Psoas muscle (tissue), 8 donors: ENCODE results near the gene PTK6. TPM values are rescaled to one million over a fixed set of nuclear protein-coding genes. Genes with fewer than 3 reads are reported as not detected.

Experiments used
- ATAC-seq, 4 donors: fragments of 200-7000 bp; cut with Tn5 transposase; one replicate each; pipeline ENCODE4 v1.9.1; 2020; ENCODE audit warnings: moderate library complexity in 3 of 4, mild to moderate bottlenecking in 2 of 4
- DNase-seq, 2 donors: peaks; one replicate each; pipeline ENCODE4 v3.0.0-alpha.2; 2020
- H3K27ac ChIP-seq: fragments of 200-600 bp; one replicate; pipeline ENCODE4 v1.8.0; 2022
- H3K27me3 ChIP-seq, 3 donors: fragments of 200-600 bp in 1 of 3; one replicate each; pipeline versions ENCODE4 v1.6.1 to v1.8.0; 2013 to 2022; ENCODE audit warnings: low read length in 2 of 3, mild to moderate bottlenecking in 2 of 3, moderate library complexity in 1 of 3; ENCODE audit not compliant: insufficient read depth in 3 of 3
- H3K36me3 ChIP-seq, 2 donors: fragments of 200-600 bp in 1 of 2; one replicate each; pipeline versions ENCODE4 v1.6.1 to v1.8.0; 2013 to 2022; ENCODE audit warnings: low read depth in 1 of 2, mild to moderate bottlenecking in 1 of 2, moderate library complexity in 1 of 2; ENCODE audit not compliant: insufficient read depth in 1 of 2
- H3K4me1 ChIP-seq: fragments of 200-600 bp; one replicate; pipeline ENCODE4 v1.8.0; 2022
- H3K4me3 ChIP-seq: fragments of 200-600 bp; one replicate; pipeline ENCODE4 v1.8.0; 2022; ENCODE audit warnings: mild to moderate bottlenecking
- H3K9me3 ChIP-seq: fragments of 200-600 bp; one replicate; pipeline ENCODE4 v1.8.0; 2022
- WGBS, 3 donors: extraction: QIAGEN DNeasy Blood & Tissue Kit; methylation state at CpG; one replicate each; pipeline versions ENCODE4 v1.1.6 to v1.1.7; 2013; 5-methylcytosine and 5-hydroxymethylcytosine counted together
- intact Hi-C, 2 donors: fragments of 100-400 bp; cut with DNase I; formaldehyde crosslinking; loops; one replicate each; pipeline versions ENCODE4 v1.11.0 to v1.14.2; 2022
- polyA plus RNA-seq, 3 donors: library from polyadenylated mRNA; stranded (reverse); fragments of 200-250 nt; gene quantifications; one replicate each; pipeline ENCODE4 v1.2.3, GENCODE V29; 2013
- total RNA-seq, 4 donors: library from RNA; stranded (reverse); fragmentation: NEBNext Ultra II Directional in 2 of 4; extraction: Animal tissue kit (Norgen Biotek cat#: 25700) in 2 of 4; gene quantifications; one replicate each; pipeline versions ENCODE4 v1.2.1 to v1.2.4, GENCODE V29; 2021 to 2023
- TF ChIP-seq, protein P1 (sequence below): fragments of 200-600 bp; IDR thresholded peaks from one replicate; pipeline ENCODE4 v1.8.0; 2022; ENCODE audit warnings: antibody characterized with exemption
- donor health status: healthy with polysubstance abuse.
- donor health status: DM: no; HTN: no; CAD: no; lungs with moderate emphysema.
- donor health status: Bipolar disorder and iron deficiency.
- donor health status: healthy.
- donor health status: DM: yes; HTN: yes; CAD: no.
- donor health status: DM: no; HTN: no; CAD: no.
- donor health status: DM: no; HTN: no; CAD: no.
- donor health status: DM: yes; HTN: yes; CAD: no.

Gene PTK6
- total and polyA plus RNA-seq, 7 donors: 0.04 to 0.06 (median 0.04) TPM; not detected in 4

DNA sequence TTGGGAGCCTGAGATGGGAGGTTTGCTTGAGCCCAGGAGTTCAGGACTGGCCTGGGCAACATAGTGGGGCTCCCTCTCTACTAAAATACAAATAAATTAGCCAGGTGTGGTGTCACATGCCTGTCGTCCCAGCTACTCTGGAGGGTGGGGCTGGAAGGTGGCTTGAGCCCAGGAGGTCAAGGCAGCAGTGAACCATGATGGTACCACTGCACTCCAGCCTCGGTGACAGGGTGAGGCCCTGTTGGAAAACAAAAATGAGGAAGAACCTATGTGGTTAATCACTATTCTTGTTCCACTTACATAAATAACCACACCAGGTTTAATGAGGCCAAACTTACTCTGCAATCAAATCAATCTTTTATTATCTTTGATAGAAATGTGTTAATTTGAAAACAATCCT is 11.2 kb downstream of the PTK6 start:
- no peak overlapping the region for H3K4me3 ChIP-seq
- DNase-seq (no peak), ATAC-seq (no peak)
- H3K9me3 ChIP-seq: no peaks in the 10 kb centered on the region
- WGBS, 3 donors: 22 to 32% (median 29%) methylated on average over 2 of the region's 2 CpGs
- peaks cover 14% of the 10 kb centered on the region for H3K4me1 ChIP-seq
- TF ChIP-seq, protein P1, sequence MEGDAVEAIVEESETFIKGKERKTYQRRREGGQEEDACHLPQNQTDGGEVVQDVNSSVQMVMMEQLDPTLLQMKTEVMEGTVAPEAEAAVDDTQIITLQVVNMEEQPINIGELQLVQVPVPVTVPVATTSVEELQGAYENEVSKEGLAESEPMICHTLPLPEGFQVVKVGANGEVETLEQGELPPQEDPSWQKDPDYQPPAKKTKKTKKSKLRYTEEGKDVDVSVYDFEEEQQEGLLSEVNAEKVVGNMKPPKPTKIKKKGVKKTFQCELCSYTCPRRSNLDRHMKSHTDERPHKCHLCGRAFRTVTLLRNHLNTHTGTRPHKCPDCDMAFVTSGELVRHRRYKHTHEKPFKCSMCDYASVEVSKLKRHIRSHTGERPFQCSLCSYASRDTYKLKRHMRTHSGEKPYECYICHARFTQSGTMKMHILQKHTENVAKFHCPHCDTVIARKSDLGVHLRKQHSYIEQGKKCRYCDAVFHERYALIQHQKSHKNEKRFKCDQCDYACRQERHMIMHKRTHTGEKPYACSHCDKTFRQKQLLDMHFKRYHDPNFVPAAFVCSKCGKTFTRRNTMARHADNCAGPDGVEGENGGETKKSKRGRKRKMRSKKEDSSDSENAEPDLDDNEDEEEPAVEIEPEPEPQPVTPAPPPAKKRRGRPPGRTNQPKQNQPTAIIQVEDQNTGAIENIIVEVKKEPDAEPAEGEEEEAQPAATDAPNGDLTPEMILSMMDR: no peak
- intact Hi-C loops: no loop called here
- no peak overlapping the region for H3K27ac ChIP-seq
- H3K27me3 ChIP-seq: peaks cover 0 to 20% (median 5%) of the 10 kb centered on the region in 3 donors
- peaks cover 0 to 10% of the 10 kb centered on the region in 2 donors for H3K36me3 ChIP-seq

DNA sequence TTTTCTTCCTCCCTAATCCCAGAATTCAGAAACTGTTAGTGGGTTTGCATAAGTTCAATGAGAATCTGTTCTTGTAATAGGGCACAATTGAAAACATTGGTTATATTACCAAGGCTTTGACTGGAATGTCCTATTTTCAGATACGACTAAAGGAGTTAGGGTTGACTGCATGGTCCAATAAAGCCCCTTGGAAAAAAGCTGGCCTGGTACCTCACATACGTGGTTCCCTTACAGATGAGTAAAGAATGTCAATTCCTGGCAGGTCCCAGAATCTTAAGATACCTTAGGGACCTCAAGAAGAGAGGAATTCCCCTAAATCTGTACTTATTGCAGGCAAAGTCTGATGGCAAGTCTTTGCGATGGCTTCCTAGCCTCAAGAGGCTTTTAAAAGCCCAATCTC is 12.0 kb downstream of the PTK6 start:
- TF ChIP-seq, protein P1: no peak
- Histone ChIP-seq H3K36me3 (peaks cover 0 to 10% of the 10 kb centered on the region in 2 donors), H3K27me3 (peaks cover 0 to 13% (median 3%) of the 10 kb centered on the region in 3 donors), H3K27ac (no peak overlapping the region), H3K9me3 (no peaks in the 10 kb centered on the region), H3K4me1 (peaks cover 14% of the 10 kb centered on the region), H3K4me3 (no peak overlapping the region)
- WGBS, 3 donors: 48 to 52% (median 50%) methylated on average over 3 of the region's 3 CpGs
- intact Hi-C loops: no loop called here
- DNase-seq (no peak), ATAC-seq (no peak)

DNA sequence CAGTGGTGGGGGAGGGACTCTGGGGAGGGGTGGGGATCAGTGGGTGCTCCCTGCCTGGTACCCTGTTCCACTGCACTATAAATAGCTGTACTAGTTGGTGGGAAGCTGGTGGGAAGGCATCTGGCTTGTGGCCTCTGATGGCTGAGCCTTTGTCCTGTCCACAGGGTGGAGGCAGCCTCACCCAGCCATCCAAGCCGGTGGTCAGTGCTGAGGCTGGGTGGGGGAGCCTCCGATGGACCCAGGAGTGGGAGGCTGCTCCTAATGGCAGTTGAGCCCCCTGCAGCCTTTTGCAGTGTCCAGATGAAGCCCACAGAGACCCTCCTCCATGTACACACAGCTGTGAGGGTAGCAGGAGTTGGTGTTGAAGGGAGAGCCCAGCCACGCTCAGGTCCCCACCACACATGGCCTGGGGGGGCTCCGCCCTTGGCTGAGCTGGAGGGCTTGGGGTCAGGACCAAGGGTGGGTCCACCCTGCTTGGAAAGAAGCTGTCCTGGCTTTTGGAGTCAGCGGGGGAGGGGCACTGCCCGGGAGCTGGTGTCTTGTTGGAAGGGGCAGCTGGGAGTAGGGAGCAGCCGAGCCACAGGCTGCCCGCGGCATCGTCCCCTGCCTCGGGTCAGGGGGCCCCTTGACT is 14.1 kb downstream of the PTK6 start:
- peaks cover 19% of the 10 kb centered on the region for H3K4me1 ChIP-seq
- ATAC-seq (no peak), DNase-seq (peak; percentile 23 to 46)
- 92 to 100% (median 96%) methylated on average over 11 of the region's 11 CpGs for WGBS, 3 donors
- no peak overlapping the region for H3K27ac ChIP-seq
- TF ChIP-seq, protein P1: no peak
- peaks cover 0 to 10% of the 10 kb centered on the region in 2 donors for H3K36me3 ChIP-seq
- intact Hi-C loops: no loop called here
- H3K27me3 ChIP-seq: no peaks in the 10 kb centered on the region
- no peaks in the 10 kb centered on the region for H3K9me3 ChIP-seq
- no peak overlapping the region for H3K4me3 ChIP-seq

DNA sequence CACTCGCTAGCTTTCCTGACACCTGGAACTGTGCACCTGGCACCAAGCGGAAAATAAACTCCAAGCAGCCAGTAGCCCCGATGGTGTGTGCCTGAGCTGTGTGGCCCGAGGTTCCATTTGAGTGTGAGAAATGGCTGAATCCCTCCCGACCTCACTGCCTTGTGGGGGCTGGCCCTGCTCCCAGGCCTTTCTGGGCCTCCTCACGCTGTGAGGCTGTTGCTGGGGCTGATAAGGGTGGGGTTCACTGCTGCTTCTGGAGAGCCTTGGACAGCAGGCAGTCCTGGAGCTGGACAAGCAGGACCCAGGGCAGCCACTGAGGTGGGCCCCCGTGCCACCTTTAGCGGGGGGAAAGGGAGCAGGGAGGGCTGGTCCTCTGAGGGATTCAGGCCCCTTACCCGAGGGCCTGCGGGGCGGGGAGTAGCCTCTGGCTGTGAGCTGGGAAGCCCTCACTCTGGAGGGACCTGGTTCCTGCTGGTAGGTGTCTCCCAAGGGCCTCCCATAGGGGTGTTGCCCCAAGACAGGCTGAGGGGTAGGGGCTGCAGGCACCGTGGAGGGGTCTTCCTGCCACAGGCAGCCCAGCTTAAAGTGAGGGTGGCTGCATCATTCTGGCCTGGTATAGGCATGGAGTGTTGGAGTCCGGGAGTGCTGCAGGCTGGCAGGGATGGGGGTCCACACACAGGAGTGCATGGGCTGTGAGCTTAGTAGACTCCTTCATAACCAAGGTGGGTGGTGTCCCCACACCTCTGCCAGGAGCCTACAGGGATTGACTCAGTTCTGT is 14.9 kb downstream of the PTK6 start:
- WGBS, 3 donors: 65 to 77% (median 73%) methylated on average over 12 to 13 of the region's 13 CpGs
- DNase-seq (peak in 1 of 2 donors; percentile 53), ATAC-seq (no peak)
- Histone ChIP-seq H3K4me3 (no peak overlapping the region), H3K4me1 (peaks cover 19% of the 10 kb centered on the region), H3K27me3 (no peaks in the 10 kb centered on the region), H3K9me3 (no peaks in the 10 kb centered on the region), H3K27ac (no peak overlapping the region), H3K36me3 (peaks cover 0 to 12% of the 10 kb centered on the region in 2 donors)
- TF ChIP-seq, protein P1: no peak
- intact Hi-C loops: no loop called here
